ENCODE measurements around the gene CLDN12.

- no peak for TF ChIP-seq EP300 (IDR thresholded peaks at IDR 0.05)
- no peak for TF ChIP-seq POLR2A (IDR thresholded peaks at IDR 0.05)
Measured at GRCh38 chr7:90407484-90407821, 4.2 kb downstream of the CLDN12 start.

Data from ovary (tissue), 1 donor.